ENCODE data around the gene PRR14L.
"Not testable (repeated sequence)": the region's sequence is repeated elsewhere in the genome, so short reads cannot be mapped to it uniquely, and the experiment has no call there.

PRR14L gene

GRCh38 chr22:31764785-31765184 lies 14.9 kb upstream of the PRR14L start:
- no peak for TF ChIP-seq CTCF (conservative IDR thresholded peaks at IDR 0.05; ENCODE audit: low read depth, low read length)
- DNase-seq (ENCODE audit: low read depth) = no peak
- H3K4me3 ChIP-seq (ENCODE audit: low read length) = no peak overlapping the region

GRCh38 chr22:31758860-31759259 lies 8.9 kb upstream of the PRR14L start:
- not testable (repeated sequence) for H3K4me3 ChIP-seq (ENCODE audit: low read length); DNase-seq (ENCODE audit: low read depth)

GRCh38 chr22:31757265-31757664 lies 7.3 kb upstream of the PRR14L start:
- DNase-seq (ENCODE audit: low read depth) = no peak
- TF ChIP-seq CTCF (conservative IDR thresholded peaks at IDR 0.05; ENCODE audit: low read depth, low read length) = no peak
- H3K4me3 ChIP-seq (ENCODE audit: low read length) = no peak overlapping the region

GRCh38 chr22:31754813-31755212 lies 4.9 kb upstream of the PRR14L start:
- no peak for TF ChIP-seq CTCF (conservative IDR thresholded peaks at IDR 0.05; ENCODE audit: low read depth, low read length)
- DNase-seq (ENCODE audit: low read depth) = no peak
- H3K4me3 ChIP-seq (ENCODE audit: low read length) = peak overlapping the region; percentile 71

- peak within 1 kb of the TSS; percentile 71 for H3K4me3 ChIP-seq (ENCODE audit: low read length)
- TF ChIP-seq CTCF (conservative IDR thresholded peaks at IDR 0.05; ENCODE audit: low read depth, low read length) = no peak
- DNase-seq (ENCODE audit: low read depth) = peak; percentile 59
Measured at GRCh38 chr22:31753634-31754501, 3.9 kb upstream of the PRR14L start, which contains the start of gene DEPDC5. DEPDC5 (plus strand) TSS chr22:31754019; CDS start chr22:31754922, 903 bp downstream.

- no peak for DNase-seq (ENCODE audit: low read depth)
- H3K4me3 ChIP-seq (ENCODE audit: low read length) = peak overlapping the region; percentile 56
- no peak for TF ChIP-seq CTCF (conservative IDR thresholded peaks at IDR 0.05; ENCODE audit: low read depth, low read length)
Measured at GRCh38 chr22:31753005-31753633, 3.2 kb upstream of the PRR14L start.

- no peak overlapping the region for H3K4me3 ChIP-seq (ENCODE audit: low read length)
- no peak for TF ChIP-seq CTCF (conservative IDR thresholded peaks at IDR 0.05; ENCODE audit: low read depth, low read length)
- DNase-seq (ENCODE audit: low read depth) = no peak
Measured at GRCh38 chr22:31752096-31752847, 2.3 kb upstream of the PRR14L start.
